Mucosa of rectum (tissue), 2 donors: ENCODE measurements around the gene CEP72.

Experiments used
- H3K27ac ChIP-seq, 2 donors: one replicate each; pipeline ENCODE4 v1.7.0; 2013; ENCODE audit warnings: inconsistent platforms in 2 of 2, low read depth in 2 of 2, low read length in 2 of 2
- H3K27me3 ChIP-seq, 2 donors: one replicate each; pipeline ENCODE4 v1.7.0; 2013; ENCODE audit warnings: low read length in 2 of 2; ENCODE audit not compliant: control insufficient read depth in 2 of 2, insufficient read depth in 2 of 2
- H3K36me3 ChIP-seq, 2 donors: one replicate each; pipeline ENCODE4 v1.7.0; 2013; ENCODE audit warnings: low read length in 2 of 2; ENCODE audit not compliant: control insufficient read depth in 2 of 2, insufficient read depth in 2 of 2
- H3K4me1 ChIP-seq, 2 donors: one replicate each; pipeline ENCODE4 v1.7.0; 2013; ENCODE audit warnings: low read length in 2 of 2, mild to moderate bottlenecking in 1 of 2; ENCODE audit not compliant: control insufficient read depth in 2 of 2, insufficient read depth in 2 of 2
- H3K4me3 ChIP-seq, 2 donors: one replicate each; pipeline ENCODE4 v1.7.0; 2013; ENCODE audit warnings: low read length in 2 of 2
- H3K9ac ChIP-seq, 2 donors: one replicate each; pipeline ENCODE4 v1.7.0; 2013; ENCODE audit warnings: low read length in 2 of 2, low read depth in 1 of 2, mild to moderate bottlenecking in 1 of 2
- H3K9me3 ChIP-seq, 2 donors: one replicate each; pipeline ENCODE4 v1.7.0; 2013; ENCODE audit warnings: low read length in 2 of 2; ENCODE audit not compliant: control insufficient read depth in 2 of 2
- donor health status: healthy.
- donor health status: Normal muscosa, but diverticular disease.

The CEP72 gene

DNA sequence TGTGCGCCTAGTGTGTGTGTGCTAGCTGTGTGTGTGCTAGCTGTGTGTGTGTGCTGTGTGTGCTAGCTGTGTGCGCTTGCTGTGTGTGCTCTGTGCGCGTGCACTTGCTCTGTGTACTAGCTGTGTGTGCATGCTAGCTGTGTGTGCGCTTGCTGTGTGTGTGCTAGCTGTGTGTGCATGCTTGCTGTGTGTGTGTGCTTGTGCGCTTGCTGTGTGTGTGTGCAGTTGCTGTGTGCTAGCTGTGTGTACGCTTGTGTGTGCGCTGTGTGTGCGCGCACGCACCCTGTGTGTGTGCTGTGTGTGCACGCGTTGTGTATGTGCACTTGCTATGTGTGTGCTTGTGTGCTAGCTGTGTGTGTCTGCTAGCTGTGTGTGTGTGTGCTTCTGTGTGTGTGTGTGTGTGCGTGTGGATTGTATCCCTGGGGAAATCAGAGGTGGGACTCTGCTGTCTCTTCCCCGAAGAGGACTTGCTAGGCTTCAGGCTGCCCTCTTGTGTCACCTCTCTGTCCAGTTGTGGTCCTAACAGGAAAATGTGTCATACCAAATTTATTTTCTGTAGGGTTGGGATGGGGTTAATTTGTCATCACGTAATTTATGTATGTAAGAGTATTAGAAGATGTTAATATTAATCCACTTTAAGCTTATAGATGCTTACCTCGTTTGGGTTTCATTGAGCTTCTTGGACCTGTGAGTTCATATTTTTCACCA is 42.1 kb downstream of the CEP72 start:
- Histone ChIP-seq H3K9ac (no peak overlapping the region), H3K4me3 (no peak overlapping the region), H3K4me1 (no peaks in the 10 kb centered on the region), H3K27ac (no peak overlapping the region), H3K9me3 (no peaks in the 10 kb centered on the region), H3K36me3 (peaks cover 0 to 8% of the 10 kb centered on the region in 2 donors), H3K27me3 (no peaks in the 10 kb centered on the region)

DNA sequence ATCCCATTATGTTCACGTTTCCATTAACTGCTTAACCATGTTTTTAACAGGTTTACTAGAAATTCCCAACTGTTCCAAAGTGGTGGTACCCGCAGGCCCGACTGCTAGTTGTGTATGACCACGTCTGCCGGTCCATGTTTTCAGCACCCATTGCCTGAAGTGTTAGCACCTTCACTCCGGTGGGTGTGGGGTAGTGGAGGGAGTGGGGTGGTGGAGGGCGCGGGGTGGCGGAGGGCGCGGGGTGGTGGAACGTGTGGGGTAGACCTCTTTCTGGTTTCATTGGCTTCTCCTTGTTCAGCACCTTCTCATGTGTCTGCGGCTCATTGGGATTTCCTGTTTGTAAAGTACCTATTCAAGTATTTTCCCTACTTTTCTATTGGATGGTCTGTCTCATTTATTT is 43.3 kb downstream of the CEP72 start:
- Histone ChIP-seq H3K9me3 (no peaks in the 10 kb centered on the region), H3K36me3 (peaks cover 0 to 12% of the 10 kb centered on the region in 2 donors), H3K27me3 (no peaks in the 10 kb centered on the region), H3K27ac (no peak overlapping the region), H3K4me1 (no peaks in the 10 kb centered on the region), H3K4me3 (no peak overlapping the region), H3K9ac (no peak overlapping the region)

GRCh38 chr5:657570-657969 is 45.4 kb downstream of the CEP72 start:
- Histone ChIP-seq H3K4me3 (no peak overlapping the region), H3K27me3 (no peaks in the 10 kb centered on the region), H3K27ac (no peak overlapping the region), H3K9ac (no peak overlapping the region), H3K9me3 (no peaks in the 10 kb centered on the region), H3K4me1 (no peaks in the 10 kb centered on the region), H3K36me3 (peaks cover 0 to 13% of the 10 kb centered on the region in 2 donors)

GRCh38 chr5:658103-658502 is 46.0 kb downstream of the CEP72 start:
- peaks cover 0 to 10% of the 10 kb centered on the region in 2 donors for H3K36me3 ChIP-seq
- H3K4me1 ChIP-seq, result peaks cover 0 to under 1% of the 10 kb centered on the region in 2 donors
- H3K9ac ChIP-seq, result no peak overlapping the region
- H3K9me3 ChIP-seq, result no peaks in the 10 kb centered on the region
- no peaks in the 10 kb centered on the region for H3K27me3 ChIP-seq
- H3K4me3 ChIP-seq, result no peak overlapping the region
- no peak overlapping the region for H3K27ac ChIP-seq

GRCh38 chr5:659496-660263 is 47.5 kb downstream of the CEP72 start:
- Histone ChIP-seq H3K4me3 (no peak overlapping the region), H3K4me1 (peaks cover 14 to 16% of the 10 kb centered on the region in 2 donors), H3K27me3 (no peaks in the 10 kb centered on the region), H3K9ac (no peak overlapping the region), H3K27ac (no peak overlapping the region), H3K9me3 (no peaks in the 10 kb centered on the region), H3K36me3 (peaks cover 0 to 12% of the 10 kb centered on the region in 2 donors)

- Histone ChIP-seq H3K4me3 (no peak overlapping the region), H3K27me3 (no peaks in the 10 kb centered on the region), H3K27ac (no peak overlapping the region), H3K36me3 (peaks cover 5 to 12% of the 10 kb centered on the region in 2 donors), H3K9ac (no peak overlapping the region), H3K4me1 (peaks cover 17 to 21% of the 10 kb centered on the region in 2 donors), H3K9me3 (no peaks in the 10 kb centered on the region)
Measured at GRCh38 chr5:660491-661030, 48.4 kb downstream of the CEP72 start.

- Histone ChIP-seq H3K27ac (no peak overlapping the region), H3K4me3 (no peak overlapping the region), H3K36me3 (peaks cover 5 to 12% of the 10 kb centered on the region in 2 donors), H3K27me3 (no peaks in the 10 kb centered on the region), H3K4me1 (peaks cover 17 to 21% of the 10 kb centered on the region in 2 donors), H3K9ac (no peak overlapping the region), H3K9me3 (no peaks in the 10 kb centered on the region)
Measured at GRCh38 chr5:661891-662750, 50.0 kb downstream of the CEP72 start.

- Histone ChIP-seq H3K36me3 (peaks cover 5 to 12% of the 10 kb centered on the region in 2 donors), H3K27ac (no peak overlapping the region), H3K9ac (no peak overlapping the region), H3K9me3 (no peaks in the 10 kb centered on the region), H3K4me3 (no peak overlapping the region), H3K4me1 (peaks cover 17 to 21% of the 10 kb centered on the region in 2 donors), H3K27me3 (no peaks in the 10 kb centered on the region)
Measured at GRCh38 chr5:662751-663435, 50.8 kb downstream of the CEP72 start.

DNA sequence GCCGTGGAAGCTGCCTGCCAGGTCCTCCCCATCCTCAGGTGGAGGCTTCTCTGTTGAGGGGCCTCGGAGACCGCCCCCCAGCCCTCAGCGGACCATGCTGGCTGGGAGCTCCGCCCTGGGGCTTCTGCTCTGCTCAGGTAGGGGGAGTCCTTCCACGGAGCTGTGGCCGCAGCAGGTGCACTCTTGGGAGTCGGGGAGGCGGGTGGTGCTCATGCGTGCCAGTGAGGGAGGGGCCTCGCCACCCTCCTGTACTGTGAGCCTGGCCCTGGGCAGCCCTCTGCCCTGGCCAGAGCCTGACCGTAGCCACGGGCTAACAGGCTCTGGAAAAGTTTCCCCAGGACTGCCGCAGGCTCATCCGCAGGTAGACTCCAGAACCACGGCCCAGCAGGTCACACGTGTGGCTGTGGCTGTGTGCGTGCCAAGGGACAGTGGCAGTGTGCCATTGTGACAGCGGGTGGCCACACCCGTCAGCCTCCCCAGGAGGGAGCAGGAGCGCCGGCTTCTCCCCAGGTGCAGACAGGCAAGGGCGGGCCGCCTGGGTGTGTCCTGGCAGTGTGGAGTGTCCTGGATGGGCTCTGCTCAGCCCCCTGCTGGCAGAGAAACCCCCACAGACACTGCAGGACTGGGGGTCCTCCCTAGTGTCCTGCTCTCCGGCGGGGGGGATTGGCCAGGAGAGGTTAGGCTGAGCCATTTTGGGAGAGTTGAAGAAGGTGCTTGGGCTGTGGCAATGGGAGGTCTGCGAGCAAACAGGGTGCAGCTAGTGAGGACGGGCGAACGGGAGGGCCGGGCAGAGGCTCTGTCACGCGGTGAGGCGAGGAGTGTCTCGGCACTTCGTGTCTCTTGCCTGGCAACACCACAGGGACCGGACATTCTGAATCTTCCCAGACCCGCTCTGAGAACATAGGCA is 51.5 kb downstream of the CEP72 start:
- H3K27ac ChIP-seq, result peak overlapping the region; percentile 37 to 58
- H3K4me3 ChIP-seq, result peak overlapping the region; percentile 15 to 37
- H3K36me3 ChIP-seq, result peaks cover 5 to 12% of the 10 kb centered on the region in 2 donors

More for the DNA sequence above, 51.5 kb downstream of the CEP72 start:
- H3K27me3 ChIP-seq, result no peaks in the 10 kb centered on the region
- H3K9ac ChIP-seq, result peak overlapping the region; percentile 28 to 47
- H3K9me3 ChIP-seq, result no peaks in the 10 kb centered on the region
- H3K4me1 ChIP-seq, result peaks cover 17 to 21% of the 10 kb centered on the region in 2 donors
